GM21619 (cell line): ENCODE data around the gene FBXW8.
"Not testable (repeated sequence)": the region's sequence is repeated elsewhere in the genome, so short reads cannot be mapped to it uniquely, and the experiment has no call there.

ENCODE experiments used
- ATAC-seq: cut with Tn5 transposase; IDR thresholded peaks from one replicate; pipeline ENCODE4 v1.9.1; 2021; ENCODE audit not compliant: unreplicated experiment

The FBXW8 gene

DNA sequence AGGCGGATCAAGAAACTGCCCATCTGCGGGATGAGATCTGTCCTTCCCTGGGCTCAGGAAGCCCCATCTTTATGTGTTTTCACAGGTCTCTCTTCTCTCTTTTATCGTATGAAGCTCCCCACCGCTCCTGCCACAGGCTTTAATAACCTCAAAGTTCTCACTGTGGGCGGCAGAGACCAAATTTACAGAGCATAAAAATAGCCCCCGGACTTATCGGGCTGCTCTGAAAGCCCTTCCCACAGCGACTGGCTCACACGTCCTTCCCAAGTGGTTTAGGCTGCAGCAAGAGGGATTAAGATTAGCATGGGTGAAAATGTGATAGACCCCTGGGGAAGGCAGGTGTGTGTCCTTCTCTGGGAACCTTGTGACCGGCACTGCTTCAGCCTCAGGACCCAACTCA lies 140.6 kb downstream of the FBXW8 start:
- no peak for ATAC-seq

GRCh38 chr12:117052386-117053049 lies 141.8 kb downstream of the FBXW8 start:
- ATAC-seq: peak; percentile 70

DNA sequence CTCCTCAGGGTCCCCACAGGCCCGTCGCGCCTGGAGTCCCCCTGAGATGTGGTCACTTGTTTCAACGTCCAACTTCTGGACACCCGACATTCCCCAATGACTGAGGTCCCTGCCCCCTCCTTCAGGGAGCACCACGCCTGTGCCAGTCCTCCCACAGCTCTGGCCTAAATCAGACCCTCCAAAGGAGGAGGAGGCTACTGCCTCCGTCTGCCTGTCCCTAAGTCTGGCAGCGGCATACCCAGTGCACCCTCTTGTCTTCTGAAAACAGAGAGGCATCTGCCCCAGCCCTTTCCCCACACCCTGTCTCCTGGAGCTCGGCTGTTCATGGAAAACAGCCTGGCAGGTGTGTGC lies 142.3 kb downstream of the FBXW8 start:
- no peak for ATAC-seq

GRCh38 chr12:117053597-117054201 lies 142.9 kb downstream of the FBXW8 start:
- no peak for ATAC-seq

DNA sequence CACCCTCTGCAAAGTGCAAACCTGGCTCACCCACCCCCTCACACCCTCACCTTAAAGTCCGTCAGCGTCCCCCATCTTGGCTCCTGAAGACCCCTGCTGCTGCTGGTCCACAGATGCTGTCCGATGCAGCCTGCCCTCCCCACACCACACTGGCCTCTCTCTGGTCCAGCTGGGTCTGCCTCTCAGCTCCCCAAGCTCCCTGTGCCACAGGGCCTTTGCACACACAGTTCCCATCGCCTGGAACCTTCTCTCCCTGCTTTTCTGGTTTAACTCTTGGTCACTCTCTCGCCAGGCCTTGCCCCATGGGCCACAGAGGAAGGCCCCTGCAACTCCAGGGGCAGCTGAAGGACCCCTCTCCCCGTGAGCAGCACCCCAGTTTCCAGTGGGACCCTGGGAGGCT lies 143.5 kb downstream of the FBXW8 start:
- no peak for ATAC-seq

DNA sequence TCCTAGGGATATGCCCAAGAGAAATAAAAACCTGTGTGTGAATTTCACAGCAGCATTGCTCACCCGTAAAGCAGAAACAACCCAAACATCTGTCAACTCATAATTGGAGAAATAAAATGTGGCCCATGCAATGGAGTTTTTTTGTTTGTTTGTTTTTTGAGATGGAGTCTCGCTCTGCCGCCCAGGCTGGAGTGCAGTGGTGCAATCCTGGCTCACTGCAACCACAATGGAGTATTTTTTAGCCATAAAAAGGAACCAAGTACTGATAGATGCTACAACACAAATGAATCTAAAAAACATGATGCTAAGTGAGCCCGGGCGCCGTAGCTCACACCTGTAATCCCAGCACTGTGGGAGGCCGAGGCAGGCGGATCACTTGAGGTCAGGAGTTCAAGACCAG lies 146.9 kb downstream of the FBXW8 start:
- not testable (repeated sequence) for ATAC-seq

DNA sequence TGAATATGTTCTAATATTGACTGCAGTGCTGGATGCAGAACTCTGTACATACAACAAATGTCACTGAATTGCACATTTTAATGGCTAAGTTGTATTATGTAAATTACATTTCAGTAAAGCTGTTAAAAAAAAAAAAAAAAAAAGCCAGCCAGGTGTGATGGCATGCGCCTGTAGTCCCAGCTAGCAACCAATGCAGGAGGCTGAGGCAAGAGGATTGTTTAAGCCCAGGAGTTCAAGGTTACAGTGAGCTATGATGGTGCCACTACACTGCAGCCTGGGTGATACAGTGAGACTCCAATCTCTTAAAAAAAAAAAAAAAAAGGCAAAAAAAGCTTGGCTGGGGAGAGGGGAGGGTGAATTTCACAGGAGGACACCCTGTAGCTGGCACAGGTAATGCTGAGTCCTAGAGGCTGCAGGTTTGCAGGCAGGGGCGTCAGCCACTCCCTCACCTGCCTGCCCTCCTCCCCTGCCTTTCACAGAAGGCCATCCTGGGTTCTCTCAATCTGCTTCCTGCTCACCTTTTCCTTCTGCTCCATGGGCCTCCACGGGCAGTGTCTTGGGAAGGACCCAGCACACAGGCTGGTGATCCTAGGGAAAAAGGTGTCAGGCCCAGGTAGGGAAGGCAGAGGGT lies 147.8 kb downstream of the FBXW8 start:
- no peak for ATAC-seq

GRCh38 chr12:117059156-117059555 lies 148.4 kb downstream of the FBXW8 start:
- ATAC-seq: no peak

DNA sequence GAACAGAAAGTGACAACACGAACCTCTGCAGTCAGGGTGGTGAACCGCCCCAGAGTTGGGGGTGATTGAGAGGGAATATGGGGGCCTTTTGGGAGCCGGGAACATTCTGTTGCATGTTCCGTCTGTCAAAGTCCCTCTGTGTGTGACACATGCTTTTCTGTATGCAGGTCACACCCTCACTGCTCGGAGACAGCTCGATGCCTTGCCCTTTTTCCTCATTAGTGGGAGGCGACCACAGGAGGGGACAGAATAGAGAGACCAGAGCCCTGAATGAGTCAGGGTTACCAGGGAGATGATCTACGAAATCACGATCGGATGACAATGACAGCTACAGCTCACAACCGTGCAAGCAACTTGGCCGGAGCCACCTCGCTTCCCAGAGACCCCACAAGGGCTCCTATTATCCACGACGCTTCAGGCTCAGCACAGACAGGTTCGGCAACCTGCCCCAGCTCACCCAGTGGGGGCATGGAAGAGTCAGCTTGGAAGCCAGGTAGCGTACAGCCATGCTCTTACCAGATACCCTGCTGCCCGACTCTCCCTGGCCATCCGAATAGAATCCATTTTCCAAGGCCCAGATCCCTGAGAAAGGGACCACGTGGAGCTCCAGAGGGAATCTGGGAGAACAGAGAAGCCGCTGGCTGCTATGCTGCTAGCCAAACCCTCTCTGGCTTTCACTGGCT lies 149.6 kb downstream of the FBXW8 start:
- no peak for ATAC-seq

DNA sequence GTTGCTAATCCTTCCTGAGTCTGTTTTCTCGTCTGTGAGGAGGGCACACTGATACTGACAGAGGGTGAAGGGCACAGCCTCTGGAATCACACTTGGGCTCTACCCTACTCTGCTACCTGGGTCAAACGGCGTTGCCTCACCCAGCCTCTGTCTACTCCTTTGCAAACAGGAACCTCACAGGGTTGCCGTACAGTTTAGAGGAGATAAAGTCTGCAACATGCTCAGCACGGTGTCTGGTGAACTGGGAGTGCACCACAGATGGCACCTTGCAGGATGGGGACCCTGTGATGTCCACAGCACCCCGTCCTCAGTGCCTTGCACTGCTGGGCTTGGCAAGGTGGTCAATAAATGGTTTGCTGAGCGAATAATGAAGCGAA lies 150.2 kb downstream of the FBXW8 start:
- no peak for ATAC-seq

DNA sequence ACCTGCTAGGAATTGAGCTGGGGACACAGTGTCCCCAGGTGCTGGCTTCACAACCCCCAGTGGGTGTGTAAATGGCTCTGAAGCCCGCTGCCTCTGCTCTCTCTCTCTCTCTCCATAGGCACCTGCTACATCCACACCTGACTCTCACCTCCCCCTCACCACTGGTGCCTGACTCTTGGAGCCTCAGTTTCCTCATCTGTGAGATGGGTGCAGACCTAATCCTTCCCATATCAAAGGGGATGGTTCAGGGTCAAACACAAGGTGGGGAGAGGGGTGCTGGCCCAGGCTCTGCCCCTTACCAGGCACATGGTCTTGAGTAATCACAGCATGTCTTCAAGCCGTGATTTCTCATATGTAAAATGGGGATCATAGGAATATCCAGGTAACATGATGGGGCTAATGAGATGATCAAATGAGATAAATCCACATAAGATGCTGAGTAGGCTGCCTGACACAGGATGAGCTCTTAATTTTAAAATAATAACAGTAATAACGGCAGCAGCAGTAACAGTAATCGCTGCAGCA lies 150.9 kb downstream of the FBXW8 start:
- no peak for ATAC-seq

DNA sequence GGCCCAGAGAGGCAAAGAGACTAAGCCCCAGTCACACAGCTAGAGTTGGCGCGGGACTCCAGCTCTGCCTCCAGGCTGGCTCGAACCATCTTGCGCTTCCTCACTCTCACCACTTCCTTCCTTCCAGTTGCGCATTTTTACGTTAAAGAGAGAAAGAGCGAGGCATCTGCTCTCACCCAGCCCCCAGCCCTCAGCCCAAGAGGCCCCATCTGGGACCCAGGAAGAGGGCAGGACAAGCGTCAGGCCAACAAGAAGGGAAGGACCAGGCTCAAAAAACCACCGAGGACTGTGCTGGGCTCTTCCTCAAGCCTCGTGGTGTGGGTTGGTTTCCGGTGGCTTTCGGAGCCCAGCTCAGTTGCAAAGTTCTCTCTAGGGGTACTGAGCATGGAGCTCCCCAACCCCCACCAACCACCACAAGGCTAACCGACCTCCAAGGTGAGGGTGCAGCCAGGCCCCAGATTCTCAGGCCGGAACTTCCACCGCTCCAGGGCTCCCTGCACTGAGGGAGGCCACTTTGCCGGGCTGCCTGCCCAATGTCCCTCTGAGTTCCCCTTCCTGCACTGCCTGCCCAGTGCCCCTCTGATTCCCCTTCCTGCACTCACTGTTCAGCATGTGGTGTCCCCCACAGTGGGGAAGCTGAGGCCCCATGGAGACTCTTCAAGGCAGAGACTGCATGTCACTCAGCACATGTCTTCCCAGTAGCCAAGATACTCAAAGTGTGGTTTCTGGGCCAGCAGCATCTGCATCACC lies 152.6 kb downstream of the FBXW8 start:
- peak; percentile 78 for ATAC-seq

GRCh38 chr12:117064049-117064448 lies 153.3 kb downstream of the FBXW8 start:
- no peak for ATAC-seq

DNA sequence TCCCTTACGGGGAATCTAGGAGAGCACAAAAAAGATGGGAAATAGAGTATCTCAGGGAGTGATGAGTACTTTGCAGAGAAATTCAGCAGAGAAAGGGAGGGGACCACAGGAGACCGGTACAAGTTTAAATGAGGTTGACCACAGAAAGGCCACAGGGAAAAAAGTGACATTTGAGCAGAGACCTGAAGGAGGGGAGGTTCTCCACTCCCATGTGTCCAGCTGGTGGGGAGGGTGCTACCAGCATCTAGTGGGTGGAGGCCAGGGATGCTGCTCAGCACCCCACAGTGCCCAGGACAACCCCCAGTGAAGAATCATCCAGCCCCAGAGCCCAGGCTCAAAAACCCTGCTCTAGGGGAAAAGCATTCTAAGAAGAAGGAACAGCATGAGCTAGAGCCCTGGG lies 153.8 kb downstream of the FBXW8 start:
- ATAC-seq: no peak

GRCh38 chr12:117067016-117067415 lies 156.3 kb downstream of the FBXW8 start:
- no peak for ATAC-seq

- no peak for ATAC-seq
These were observed 156.9 kb downstream of the FBXW8 start for GRCh38 chr12:117067638-117068037.

DNA sequence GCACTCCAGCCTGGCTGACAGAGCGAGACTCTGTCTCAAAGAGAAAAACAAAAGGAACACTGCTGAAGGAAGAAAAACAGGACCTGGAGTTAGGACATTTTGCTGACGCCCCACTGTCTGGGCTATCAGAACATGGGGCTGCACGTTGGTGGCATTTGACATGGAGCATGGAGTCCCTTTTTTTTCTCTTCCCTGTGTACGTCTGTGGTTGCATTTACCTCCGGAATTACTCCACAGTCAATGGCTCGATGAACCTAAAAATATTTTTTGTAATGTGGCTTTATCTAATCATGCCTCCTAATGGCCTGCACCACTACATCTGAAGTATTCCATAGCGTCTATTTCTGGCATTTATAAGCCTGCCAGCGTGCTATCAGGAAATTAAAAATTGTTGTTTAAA lies 157.7 kb downstream of the FBXW8 start:
- no peak for ATAC-seq

DNA sequence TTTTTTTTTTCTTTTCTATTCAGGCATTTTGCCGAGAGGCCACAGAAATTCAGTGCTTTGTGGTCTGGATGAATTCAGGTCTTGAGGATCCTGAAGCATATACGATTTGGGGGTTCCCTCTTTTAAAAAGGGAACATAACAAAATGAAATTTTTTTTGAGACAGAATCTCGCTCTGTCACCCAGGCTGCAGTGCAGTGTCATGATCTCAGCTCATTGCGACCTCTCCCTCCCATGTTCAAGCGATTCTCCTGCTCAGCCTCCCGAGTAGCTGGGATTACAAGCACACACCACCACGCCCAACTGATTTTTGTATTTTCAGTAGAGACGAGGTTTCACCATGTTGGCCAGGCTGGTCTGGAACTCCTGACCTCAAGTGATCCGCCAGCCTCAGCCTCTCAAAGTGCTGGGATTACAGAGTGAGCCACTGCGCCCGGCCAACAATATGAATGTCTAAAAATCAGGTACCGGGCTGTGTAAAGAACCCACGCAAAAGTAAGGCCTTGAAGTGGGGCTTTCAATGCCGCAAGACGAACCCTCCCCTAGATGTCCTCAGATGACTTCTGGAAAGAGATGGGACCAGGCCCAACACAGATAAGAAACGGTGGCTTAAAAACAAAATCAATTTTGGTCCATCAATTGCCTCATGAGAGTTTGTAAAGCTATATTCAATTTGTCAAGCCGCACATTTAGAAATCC lies 158.5 kb downstream of the FBXW8 start:
- ATAC-seq: no peak

DNA sequence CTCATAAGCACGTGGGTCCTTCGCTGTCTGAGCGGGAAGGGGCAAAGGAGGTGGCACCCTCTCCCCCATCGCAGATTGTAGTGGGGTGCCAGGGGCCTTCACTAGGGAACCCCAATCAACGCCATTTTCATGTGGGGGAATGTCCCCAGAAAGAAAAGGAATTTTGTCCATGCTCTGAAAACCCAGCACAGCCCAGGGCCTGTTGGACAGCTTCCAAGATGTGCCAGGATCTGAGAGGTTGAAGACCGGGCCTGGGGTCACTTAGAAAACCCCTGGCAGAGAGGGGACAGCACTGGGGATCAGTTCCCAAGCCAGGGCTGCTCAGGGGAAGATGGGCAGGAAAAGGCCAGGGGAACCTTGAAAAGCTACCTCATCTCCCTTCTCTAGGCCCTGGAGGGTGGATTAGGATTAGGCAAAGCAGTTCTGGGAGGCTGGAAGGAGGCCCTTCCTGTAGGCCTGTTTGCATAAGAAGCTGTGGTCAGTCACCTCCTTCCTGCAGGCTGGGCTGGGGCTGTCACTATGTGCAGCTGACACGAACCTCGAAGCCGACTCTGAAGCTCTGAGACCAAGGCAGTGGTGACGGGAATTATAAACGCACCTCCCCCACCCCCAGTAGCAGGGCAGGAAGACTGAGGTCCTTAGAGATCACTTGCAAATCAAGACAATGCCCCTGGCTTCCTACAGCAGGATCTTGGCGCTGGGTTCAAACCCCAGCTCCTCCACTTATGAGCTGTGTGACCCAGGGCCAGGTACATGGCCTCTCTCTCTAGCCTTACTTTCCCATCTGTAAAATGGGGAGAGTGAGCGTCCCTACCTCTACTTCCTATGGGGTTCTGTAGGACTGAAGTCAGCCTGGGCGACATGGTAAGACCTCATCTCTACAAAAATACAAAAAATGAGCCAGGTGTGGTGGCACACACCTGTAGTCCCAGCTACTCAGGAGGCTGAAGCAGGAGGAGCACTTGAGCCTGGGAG lies 159.5 kb downstream of the FBXW8 start:
- peak; percentile 75 for ATAC-seq
